ENCODE data around the gene AIP. TPM values are rescaled to one million over a fixed set of nuclear protein-coding genes. Genes with fewer than 3 reads are reported as not detected.
A peak's percentile ranks its signal among the peaks of the same experiment; 100 is the strongest.

AIP gene
- total RNA-seq, 1 donor from 2014 or later, result 51.3 TPM

- DNase-seq (no peak), ATAC-seq (no peak)
- intact Hi-C loops (cut with micrococcal nuclease), result no loop called here
Measured at GRCh38 chr11:67520856-67521824, 38.3 kb downstream of the AIP start.

- intact Hi-C loops (cut with micrococcal nuclease), result no loop called here
- DNase-seq (no peak), ATAC-seq (no peak)
Measured at GRCh38 chr11:67521924-67522323, 39.1 kb downstream of the AIP start.

GRCh38 chr11:67522338-67522737 is 39.5 kb downstream of the AIP start:
- DNase-seq, result no peak
- no peak for ATAC-seq
- intact Hi-C loops (cut with micrococcal nuclease), result no loop called here

- intact Hi-C loops (cut with micrococcal nuclease), result no loop called here
- DNase-seq (no peak), ATAC-seq (no peak)
Measured at GRCh38 chr11:67522844-67523555, 40.2 kb downstream of the AIP start, which contains the start of gene CABP2. CABP2 (minus strand) TSS chr11:67523446; CDS start chr11:67523326, 120 bp downstream.

DNA sequence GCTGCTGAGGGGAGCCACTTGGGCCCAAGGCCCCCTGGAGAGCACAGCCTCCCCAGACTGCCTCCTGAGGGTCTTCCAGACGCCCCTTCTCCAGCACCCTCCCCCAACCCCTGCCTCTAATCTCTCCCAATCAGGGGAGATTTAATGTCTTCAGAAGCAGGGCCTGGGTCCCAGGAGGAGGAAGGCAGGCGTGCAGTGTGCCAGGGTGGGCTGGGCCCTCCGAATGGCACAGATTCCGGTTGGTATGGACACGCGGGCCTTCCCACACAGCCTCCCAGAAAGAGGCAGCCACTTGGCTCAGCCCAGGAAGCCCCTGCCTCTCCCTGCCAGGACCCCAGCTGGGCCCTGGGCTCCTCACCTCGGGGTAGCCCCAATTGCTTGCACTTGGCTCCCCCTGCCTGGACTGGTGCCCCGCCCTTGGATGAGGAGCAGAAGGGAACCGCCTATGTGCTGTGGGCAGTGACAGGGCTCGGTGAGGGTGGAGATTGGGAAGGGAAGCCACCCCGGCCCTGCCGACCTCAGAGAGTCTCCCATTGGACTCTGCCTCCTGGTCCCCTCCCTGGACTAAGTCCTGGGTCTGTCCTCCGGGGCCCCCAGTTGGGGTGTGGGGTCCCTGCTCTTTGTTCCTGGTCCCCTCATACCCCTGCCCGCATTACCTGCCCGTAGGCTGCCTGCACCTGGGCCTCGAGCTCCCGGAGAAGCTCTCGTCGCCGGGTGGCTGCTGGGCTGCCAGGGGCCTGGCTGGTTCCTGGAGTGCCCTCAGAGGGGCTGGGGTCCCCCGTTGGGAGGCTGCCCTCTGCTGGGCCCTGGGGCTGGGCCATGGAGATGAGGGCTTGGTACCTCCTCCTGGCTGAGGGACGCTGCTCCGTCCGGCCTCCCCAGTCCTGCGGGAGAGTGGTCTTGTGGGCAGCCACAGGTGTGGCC is 41.0 kb downstream of the AIP start:
- ATAC-seq (no peak), DNase-seq (no peak)
- intact Hi-C loops (cut with micrococcal nuclease), result no loop called here

DNA sequence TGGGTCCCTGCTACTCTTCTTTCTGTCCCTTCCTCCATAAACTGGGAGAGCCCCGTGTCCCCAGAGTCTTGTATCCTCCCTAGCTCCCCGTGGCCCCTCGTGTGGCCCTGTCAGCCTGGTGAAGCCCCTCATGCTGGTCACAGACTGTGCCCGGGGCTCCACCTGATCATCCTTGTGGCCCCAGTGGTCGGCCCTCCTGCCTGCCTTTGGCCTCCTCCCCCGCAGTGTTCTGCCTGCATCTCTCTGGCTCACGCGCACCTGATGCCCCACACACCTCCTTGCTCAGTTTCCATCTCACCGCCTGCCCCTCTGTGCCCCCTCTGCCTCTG is 41.6 kb downstream of the AIP start:
- no peak for ATAC-seq
- intact Hi-C loops (cut with micrococcal nuclease), result no loop called here
- DNase-seq, result no peak

DNA sequence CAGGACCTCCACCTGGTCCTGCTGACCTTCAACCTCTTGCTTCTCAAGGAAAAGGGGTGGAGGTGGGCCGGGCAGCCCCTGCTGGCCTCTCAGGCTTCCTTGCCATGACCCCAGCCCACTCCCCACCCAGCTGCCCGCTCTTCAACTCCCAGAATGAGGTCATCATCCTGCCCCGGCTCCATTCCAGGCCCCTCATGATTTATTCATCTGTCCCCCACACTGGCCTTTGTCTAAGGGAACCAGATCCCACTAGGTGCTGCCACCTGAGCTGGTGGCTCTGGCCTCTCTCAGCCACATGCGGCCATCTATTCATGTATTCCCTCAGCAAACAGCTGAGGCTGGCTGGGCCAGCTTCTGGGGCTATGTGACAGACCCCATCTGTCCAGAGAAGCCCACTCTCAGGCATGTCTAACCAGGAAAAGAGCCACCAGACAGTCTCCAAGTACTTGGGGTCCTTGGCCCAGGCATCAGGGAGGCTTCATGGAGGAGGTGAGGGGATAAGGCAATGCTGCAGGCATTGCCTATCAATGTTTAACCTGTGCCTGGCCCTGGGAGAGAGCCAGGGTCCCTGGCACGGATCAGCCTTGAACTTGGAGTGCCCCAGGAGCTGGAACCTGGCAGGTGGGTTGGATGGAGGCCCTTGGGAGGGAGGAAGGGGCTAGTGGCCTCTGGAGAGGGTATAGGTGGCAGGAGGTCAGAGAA is 42.6 kb downstream of the AIP start:
- intact Hi-C loops (cut with micrococcal nuclease), result no loop called here
- DNase-seq (no peak), ATAC-seq (no peak)

DNA sequence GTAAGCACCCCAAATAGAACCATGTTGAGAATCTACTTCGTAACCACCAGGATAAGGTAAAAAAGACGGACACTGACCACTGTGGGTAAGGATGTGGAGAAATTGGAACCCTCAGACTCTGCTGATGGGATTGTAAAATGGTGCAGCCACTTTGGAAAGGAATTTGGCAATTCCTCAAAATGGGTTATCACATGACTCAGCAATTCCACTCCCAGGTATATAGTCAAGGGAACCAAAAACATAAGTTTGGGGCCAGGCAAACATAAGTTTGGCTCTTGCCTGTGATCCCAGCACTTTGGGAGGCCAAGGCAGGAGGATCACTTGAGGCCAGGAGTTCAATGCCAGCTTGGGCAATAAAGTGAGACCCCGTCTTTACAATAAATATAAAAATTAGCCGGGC is 45.5 kb downstream of the AIP start:
- intact Hi-C loops (cut with micrococcal nuclease), result no loop called here
- DNase-seq, result no peak
- ATAC-seq, result no peak

- DNase-seq, result no peak
- no peak for ATAC-seq
- intact Hi-C loops (cut with micrococcal nuclease), result no loop called here
Measured at GRCh38 chr11:67530282-67530592, 47.4 kb downstream of the AIP start.

DNA sequence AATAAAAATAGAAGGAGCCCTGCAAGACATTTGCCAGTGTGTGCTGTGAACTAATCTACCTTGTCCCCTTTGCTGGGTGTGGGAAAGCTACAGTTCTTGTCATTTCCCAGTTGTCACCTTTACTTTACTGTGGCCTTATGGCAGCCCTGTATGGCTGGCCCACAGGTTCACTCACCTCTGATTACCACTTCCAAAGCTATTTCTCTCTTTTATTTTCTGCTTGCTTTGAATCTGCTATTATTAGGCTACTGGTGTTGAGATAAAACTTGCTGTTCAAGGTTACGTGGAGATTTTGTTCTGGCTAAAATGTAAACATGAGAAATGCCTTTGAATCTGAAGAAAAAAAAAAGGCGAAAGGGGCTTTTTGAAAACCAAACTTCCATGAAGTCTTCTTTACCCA is 50.1 kb downstream of the AIP start:
- intact Hi-C loops (cut with micrococcal nuclease), result no loop called here
- DNase-seq, result no peak
- ATAC-seq, result no peak

DNA sequence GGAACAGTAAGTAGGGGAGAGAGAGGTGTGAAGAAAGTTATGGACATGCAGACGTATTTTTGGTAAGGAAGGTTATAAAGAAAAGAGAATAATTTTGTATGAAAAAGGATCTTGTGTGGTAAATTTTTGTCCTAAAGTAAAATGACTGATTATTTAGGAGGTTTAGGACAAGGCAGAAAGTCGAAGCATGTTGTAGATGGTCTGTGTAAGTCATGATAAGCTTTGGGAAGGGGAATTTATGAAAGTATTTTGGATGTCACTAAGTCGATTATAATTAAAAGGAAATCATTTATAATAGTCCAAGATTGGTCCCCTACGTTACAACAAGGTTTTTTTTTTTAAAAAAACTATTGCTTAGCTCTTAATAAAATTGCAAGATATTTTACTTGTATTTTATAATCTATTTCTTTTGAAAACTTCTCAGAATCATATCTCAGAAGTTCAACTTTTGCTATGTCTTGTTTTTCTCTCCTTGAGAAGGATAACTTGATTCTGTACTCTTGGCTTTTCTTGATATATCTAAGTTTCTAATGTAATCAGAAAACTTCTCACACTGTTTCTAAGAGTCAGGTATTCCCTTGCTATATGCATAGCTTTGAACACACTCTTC is 51.3 kb downstream of the AIP start:
- DNase-seq (no peak), ATAC-seq (no peak)
- intact Hi-C loops (cut with micrococcal nuclease), result no loop called here

DNA sequence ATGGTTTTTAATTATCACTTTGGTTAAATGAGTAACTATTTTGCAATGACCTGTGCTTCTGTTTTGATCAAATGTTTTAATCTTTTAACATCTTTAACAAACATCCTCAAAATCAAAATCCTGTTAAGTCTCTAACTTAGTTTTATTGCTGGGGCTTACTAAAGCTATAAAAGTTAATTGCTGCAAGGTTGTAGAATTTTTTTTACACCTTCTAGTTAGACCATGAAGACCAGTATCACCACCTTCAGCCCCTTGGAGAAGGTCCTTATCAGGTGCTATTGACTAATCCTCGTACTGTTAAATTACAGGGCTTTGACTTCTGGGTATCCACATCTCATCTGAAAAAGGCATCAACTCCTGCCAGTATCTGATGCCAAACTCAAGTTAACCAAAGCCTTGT is 52.7 kb downstream of the AIP start:
- no peak for DNase-seq
- intact Hi-C loops (cut with micrococcal nuclease), result no loop called here
- ATAC-seq, result no peak

GRCh38 chr11:67538306-67538705 is 55.5 kb downstream of the AIP start:
- ATAC-seq, result peak; percentile 38
- intact Hi-C loops (cut with micrococcal nuclease), result no loop called here
- DNase-seq, result no peak

- DNase-seq (no peak), ATAC-seq (no peak)
- intact Hi-C loops (cut with micrococcal nuclease), result no loop called here
Measured at GRCh38 chr11:67538823-67539505, 56.1 kb downstream of the AIP start.

GRCh38 chr11:67539550-67539949 is 56.7 kb downstream of the AIP start:
- ATAC-seq (no peak), DNase-seq (no peak)
- intact Hi-C loops (cut with micrococcal nuclease), result no loop called here
